HepG2 (cell line): Measurements from ENCODE around the gene TMEM97. TPM values are rescaled to one million over a fixed set of nuclear protein-coding genes. Genes with fewer than 3 reads are reported as not detected.
A peak's percentile ranks its signal among the peaks of the same experiment; 100 is the strongest.

Source experiments
- ATAC-seq: fragments of 200-7000 bp; cut with Tn5 transposase; 3 replicates; pipeline ENCODE4 v1.9.1; 2020; ENCODE audit warnings: mild to moderate bottlenecking, moderate library complexity
- BruUV-seq: library from RNA; stranded (reverse); fragments of 400-500 nt; replicated peaks from 2 replicates; lab custom pipeline; 2021; lab: Mats Ljungman, UMichigan
- CTCF ChIA-PET: fragments of 300-600 bp; formaldehyde crosslinking; extraction: SDS; loops from one replicate; lab custom pipeline; 2021; ENCODE audit warnings: low total read pairs, inconsistent platforms, low intra/inter-chr PET ratio; lab: Yijun Ruan, JAX
- POLR2A ChIA-PET: fragments of 350-600 bp; sonication (Branson Sonifier 250); formaldehyde crosslinking; loops from one replicate; lab custom pipeline; 2020; ENCODE audit warnings: antibody characterized with exemption, inconsistent platforms; lab: Yijun Ruan, JAX
- DNase-seq: peaks from one replicate; pipeline ENCODE4 v3.0.0-alpha.2; 2015; ENCODE audit warnings: low spot score
- FAIRE-seq: peaks from 3 replicates; lab custom pipeline; 2011; peaks lifted over from hg19 to GRCh38; lab: Jason Lieb, UNC
- H2AFZ ChIP-seq: one replicate; pipeline ENCODE4 v1.6.1; 2011; ENCODE audit warnings: low read length, inconsistent platforms
- H3K27ac ChIP-seq: fragments of 300-600 bp; 3 replicates; pipeline ENCODE4 v1.8.0; 2011; ENCODE audit warnings: mixed run types, mild to moderate bottlenecking, mixed read lengths, low read length, inconsistent platforms; ENCODE audit not compliant: insufficient read depth; ENCODE audit errors: extremely low read length
- H3K27me3 ChIP-seq, 2 experiments: fragments of 200-600 bp in 1 of 2; 2 replicates in 1 of 2; 3 replicates in 1 of 2; pipeline versions ENCODE4 v1.6.0 to v1.8.0; 2011; ENCODE audit warnings: low read length in 2 of 2, mild to moderate bottlenecking in 2 of 2, moderate library complexity in 2 of 2, inconsistent platforms in 1 of 2; ENCODE audit not compliant: insufficient read depth in 2 of 2, control insufficient read depth in 1 of 2
- H3K36me3 ChIP-seq, 2 experiments: fragments of 200-600 bp in 1 of 2; replicated peaks in 1 of 2; 2 replicates in 1 of 2; 3 replicates in 1 of 2; pipeline versions ENCODE4 v1.5.1 to v1.8.0; 2011; ENCODE audit warnings: low read length in 2 of 2, inconsistent platforms in 1 of 2; ENCODE audit not compliant: insufficient read depth in 2 of 2, control insufficient read depth in 1 of 2
- H3K4me1 ChIP-seq: 2 replicates; pipeline ENCODE4 v1.5.1; 2012; ENCODE audit warnings: low read length, inconsistent platforms; ENCODE audit not compliant: insufficient read depth
- H3K4me2 ChIP-seq: 2 replicates; pipeline ENCODE4 v1.6.0; 2011; ENCODE audit warnings: low read depth, low read length, inconsistent platforms
- H3K4me3 ChIP-seq, 3 experiments: fragments of 200-600 bp in 1 of 3; sonication (generic), shearing (Covaris generic) in 1 of 3; replicated peaks in 1 of 3; 2 replicates each; pipeline ENCODE4 v1.5.1; 2011 to 2016; ENCODE audit warnings: low read length in 3 of 3, inconsistent platforms in 2 of 3, low read depth in 2 of 3, mild to moderate bottlenecking in 2 of 3, control low read depth in 1 of 3, mixed read lengths in 1 of 3; ENCODE audit not compliant: insufficient read depth in 1 of 3
- H3K79me2 ChIP-seq: one replicate; pipeline ENCODE4 v1.6.1; 2011; ENCODE audit warnings: low read length, inconsistent platforms; ENCODE audit not compliant: insufficient read depth
- H3K9ac ChIP-seq: 2 replicates; pipeline ENCODE4 v1.6.0; 2011; ENCODE audit warnings: mild to moderate bottlenecking, low read depth, low read length, inconsistent platforms; ENCODE audit not compliant: insufficient read depth
- H3K9me3 ChIP-seq: 2 replicates; pipeline ENCODE4 v1.5.1; 2012; ENCODE audit warnings: mild to moderate bottlenecking, low read length
- H4K20me1 ChIP-seq: 2 replicates; pipeline ENCODE4 v1.6.0; 2011; ENCODE audit warnings: inconsistent platforms, mild to moderate bottlenecking, low read length, moderate library complexity; ENCODE audit not compliant: insufficient read depth
- CREB1 ChIP-seq, 2 experiments: fragments of 450-650 bp in 1 of 2; IDR thresholded peaks; 2 replicates each; pipeline ENCODE4 v1.6.1; 2016 to 2017; ENCODE audit warnings: control low read depth in 1 of 2, mild to moderate bottlenecking in 1 of 2, missing compliant biosample characterization in 1 of 2, missing genetic modification characterization in 1 of 2
- CREM ChIP-seq, 2 experiments: sonication (generic) in 1 of 2; formaldehyde crosslinking in 1 of 2; IDR thresholded peaks; 2 replicates each; pipeline versions ENCODE4 v1.4.0 to v1.6.1; 2016 to 2020; ENCODE audit warnings: antibody characterized with exemption in 1 of 2, mild to moderate bottlenecking in 1 of 2, missing genetic modification reagents in 1 of 2
- EP300 ChIP-seq, 3 experiments: sonication (generic) in 1 of 3; formaldehyde crosslinking in 1 of 3; IDR thresholded peaks; 2 replicates each; pipeline versions ENCODE4 v1.5.1 to v1.6.1; 2011 to 2020; ENCODE audit warnings: low read depth in 2 of 3, low read length in 2 of 3, borderline replicate concordance in 1 of 3, improper control_type of control experiment in 1 of 3, mild to moderate bottlenecking in 1 of 3, missing genetic modification reagents in 1 of 3, moderate library complexity in 1 of 3
- ETS1 ChIP-seq: sonication (generic); formaldehyde crosslinking; IDR thresholded peaks from 2 replicates; pipeline ENCODE4 v1.4.0; 2020; ENCODE audit warnings: missing genetic modification reagents
- NFYB ChIP-seq: sonication (generic); formaldehyde crosslinking; IDR thresholded peaks from 2 replicates; pipeline ENCODE4 v1.4.0; 2020; ENCODE audit warnings: missing genetic modification reagents
- NFYC ChIP-seq: IDR thresholded peaks from 2 replicates; pipeline ENCODE4 v1.6.1; 2016; ENCODE audit warnings: missing genetic modification reagents, missing compliant biosample characterization
- NONO ChIP-seq, 2 experiments: fragments of 450-650 bp in 1 of 2; sonication (generic) in 1 of 2; formaldehyde crosslinking in 1 of 2; IDR thresholded peaks in 1 of 2; conservative IDR thresholded peaks in 1 of 2; 2 replicates each; pipeline versions ENCODE4 v1.6.1 to v1.8.0; 2017 to 2022; ENCODE audit warnings: mild to moderate bottlenecking in 1 of 2, missing genetic modification reagents in 1 of 2, moderate library complexity in 1 of 2
- TBL1XR1 ChIP-seq: fragments of 150-350 bp; IDR thresholded peaks from 2 replicates; pipeline ENCODE4 v1.6.1; 2014; ENCODE audit warnings: borderline replicate concordance, low read length; ENCODE audit not compliant: partially characterized antibody
- TEAD3 ChIP-seq: optimal IDR thresholded peaks from 2 replicates; pipeline ENCODE3; 2016; ENCODE audit warnings: borderline replicate concordance
- USF2 ChIP-seq, 2 experiments: sonication (generic) in 1 of 2; formaldehyde crosslinking in 1 of 2; IDR thresholded peaks; 2 replicates each; pipeline versions ENCODE4 v1.5.1 to v1.6.1; 2011 to 2020; ENCODE audit warnings: borderline replicate concordance in 1 of 2, low read depth in 1 of 2, low read length in 1 of 2, mild to moderate bottlenecking in 1 of 2, missing genetic modification reagents in 1 of 2, moderate library complexity in 1 of 2
- ZFP62 ChIP-seq: sonication (generic); formaldehyde crosslinking; IDR thresholded peaks from 2 replicates; pipeline ENCODE4 v1.4.0; 2020; ENCODE audit warnings: missing genetic modification reagents
- ZNF616 ChIP-seq: sonication (generic); formaldehyde crosslinking; IDR thresholded peaks from 2 replicates; pipeline ENCODE4 v1.5.0; 2020; ENCODE audit warnings: low read depth, mild to moderate bottlenecking, missing genetic modification reagents
- ZNF639 ChIP-seq: conservative IDR thresholded peaks from 2 replicates; pipeline ENCODE4 v1.6.1; 2018; ENCODE audit warnings: missing genetic modification reagents
- ZNF788 ChIP-seq: sonication (generic); formaldehyde crosslinking; IDR thresholded peaks from 2 replicates; pipeline ENCODE4 v1.5.0; 2020; ENCODE audit warnings: mild to moderate bottlenecking, missing genetic modification reagents, borderline replicate concordance
- ZNF792 ChIP-seq: IDR thresholded peaks from 2 replicates; pipeline ENCODE4 v1.6.1; 2016
- WGBS: methylation state at CpG from one replicate; pipeline ENCODE4 v1.1.6; 2017; ENCODE audit warnings: low lambda C conversion rate; 5-methylcytosine and 5-hydroxymethylcytosine counted together
- in situ Hi-C: cut with HindIII; loops from 2 replicates; pipeline ENCODE4 v1.10.0; 2017; ENCODE audit warnings: low pct_unique_long_range_greater_than_20kb; ENCODE audit not compliant: extremely low pct_ligation_motif_present
- intact Hi-C: fragments of 100-400 bp; cut with micrococcal nuclease; formaldehyde crosslinking; loops from one replicate; pipeline ENCODE4 v1.10.0; 2022; ENCODE audit not compliant: unreplicated experiment
- polyA plus RNA-seq, 8 experiments: library from polyadenylated mRNA; depleted of rRNA in 3 of 8; stranded (reverse) in 7 of 8; unstranded in 1 of 8; fragments of >200 nt; fragmentation: Illumina TruSeq in 4 of 8; extraction: Trizol in 4 of 8; gene quantifications; 2 replicates each; pipeline versions ENCODE4 v1.2.1 to v1.2.3, GENCODE V29; 2011 to 2016; ENCODE audit warnings: low read depth in 4 of 8, missing spikeins in 1 of 8, mixed read lengths in 1 of 8; ENCODE audit not compliant: insufficient read depth in 1 of 8
- total RNA-seq, 5 experiments: library from RNA; depleted of rRNA; stranded (reverse); fragments of >200 nt; fragmentation: Illumina TruSeq; extraction: Trizol; gene quantifications; 2 replicates each; pipeline ENCODE4 v1.2.3, GENCODE V29; 2016; ENCODE audit warnings: low read depth in 1 of 5

The TMEM97 gene
- total and polyA plus RNA-seq, 2 of the 13 experiments (the other 11 are each of a cell fraction or from before 2014, with no cell fraction given), result 69.6 to 137 TPM

DNA sequence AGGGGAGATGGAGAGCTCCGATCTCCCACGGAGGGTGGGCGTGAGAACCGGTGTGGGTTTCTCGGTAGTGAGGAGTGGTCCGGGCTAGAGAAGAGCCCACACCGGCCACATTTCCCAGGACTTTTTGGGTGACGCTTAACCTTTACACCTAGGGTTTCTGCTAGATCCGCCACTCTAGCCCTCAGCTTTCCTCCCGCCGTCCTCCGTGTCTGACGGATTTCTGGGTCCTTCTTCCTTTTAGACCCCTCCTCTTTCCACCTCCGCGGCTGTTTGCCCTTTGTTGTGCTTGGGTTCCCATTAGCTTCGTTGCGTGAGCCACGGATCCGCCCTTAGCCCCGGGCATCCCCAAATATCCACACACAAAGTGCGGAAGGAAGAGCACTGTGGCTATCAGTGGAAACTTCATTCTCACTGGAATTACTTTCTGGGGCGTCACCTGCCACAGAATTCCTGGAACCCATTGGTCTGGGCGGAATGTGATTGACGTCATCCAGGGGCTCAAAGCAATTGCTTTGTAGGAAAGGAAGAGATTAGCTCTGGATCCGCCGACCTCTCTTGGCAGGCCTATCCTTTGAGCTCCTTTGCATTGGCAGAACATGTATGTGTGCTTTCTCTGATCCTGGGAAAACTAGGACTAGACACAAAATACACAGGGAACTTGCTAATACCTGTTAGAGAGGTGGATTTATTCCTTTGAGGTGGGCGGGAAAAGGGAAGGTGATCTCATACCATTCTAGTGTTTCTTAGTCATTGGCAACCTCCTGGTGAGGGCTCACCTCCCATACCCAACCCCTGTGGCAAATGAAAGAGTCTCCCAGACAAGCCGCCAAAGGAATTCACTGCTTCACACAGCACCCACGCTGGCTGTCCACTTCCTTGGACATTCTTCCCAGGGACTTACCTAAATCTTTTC is 17.2 kb downstream of the TMEM97 start:
- Histone ChIP-seq H3K4me1 (peaks cover 46% of the 10 kb centered on the region), H3K4me3 (peak overlapping the region; percentile 85 to 94 (median 92)), H2AFZ (no peak overlapping the region), H3K36me3 (peaks cover 8 to 18% of the 10 kb centered on the region in 2 experiments; a peak in 4 of 5 replicates), H4K20me1 (no peaks in the 10 kb centered on the region; the same call in 1 of the 2 replicates), H3K9ac (peak overlapping the region; percentile 89), H3K9me3 (no peaks in the 10 kb centered on the region), H3K27ac (peak overlapping the region; percentile 72), H3K27me3 (no peaks in the 10 kb centered on the region; a peak in 1 of 5 replicates), H3K4me2 (peak overlapping the region; percentile 80), H3K79me2 (peaks cover 55% of the 10 kb centered on the region)
- ATAC-seq (peak; percentile 36), FAIRE-seq (peak; percentile 37), DNase-seq (peak; percentile 82)
- TSS peak; percentile 73 for BruUV-seq
- in situ Hi-C loops, result no loop called here
- CTCF ChIA-PET, result no interaction called here
- POLR2A ChIA-PET, result interaction anchor here (1.0 to 2.5 kb wide), 18 partner anchors 9 to 615 kb away, joined by 3 to 68 read pairs (median 6); partner anchors contain the start of genes ALDOC, PHF12, POLDIP2 and SLC46A1
- intact Hi-C loops, result loop anchor here (1.0 kb wide), 1 partner anchor 34 kb away; the partner anchor contains the start of gene VTN
- WGBS, result 8% methylated on average over 26 of the region's 29 CpGs
- TF ChIP-seq ZNF788 (CRISPR knock-in tag), result no peak
- TF ChIP-seq NFYC (CRISPR knock-in tag), result peak; percentile 39; the same call in 1 of the 2 replicates
- TF ChIP-seq TEAD3 (CRISPR knock-in tag), result peak; percentile 91
- no peak for TF ChIP-seq NONO (IDR thresholded peaks at IDR 0.05)
- TF ChIP-seq NONO (CRISPR knock-in tag; conservative IDR thresholded peaks at IDR 0.05), result no peak
- peak; percentile 89 for TF ChIP-seq CREB1 (IDR thresholded peaks at IDR 0.05)
- TF ChIP-seq CREB1 (CRISPR knock-in tag; IDR thresholded peaks at IDR 0.05), result peak; percentile 69; the same call in 1 of the 2 replicates
- peak; percentile 51; the same call in 1 of the 2 replicates for TF ChIP-seq CREM (IDR thresholded peaks at IDR 0.05)
- TF ChIP-seq CREM (CRISPR knock-in tag; IDR thresholded peaks at IDR 0.05), result no peak
- TF ChIP-seq ETS1, result 0 out of 2 replicates have a peak, but pooled peaks have one; percentile 2
- peak; percentile 32; the same call in 1 of the 2 replicates for TF ChIP-seq NFYB (CRISPR knock-in tag)
- TF ChIP-seq ZFP62 (CRISPR knock-in tag), result no peak
- 0 out of 2 replicates have a peak, but pooled peaks have one; percentile 5 for TF ChIP-seq ZNF639 (CRISPR knock-in tag)
- TF ChIP-seq ZNF616 (CRISPR knock-in tag), result 0 out of 2 replicates have a peak, but pooled peaks have one; percentile 5
- no peak for TF ChIP-seq USF2 (IDR thresholded peaks at IDR 0.05; ENCODE audit: low read depth, low read length)
- TF ChIP-seq USF2 (CRISPR knock-in tag; IDR thresholded peaks at IDR 0.05; ENCODE audit: borderline replicate concordance), result peak; percentile 32; the same call in 1 of the 2 replicates
- TF ChIP-seq EP300 (IDR thresholded peaks at IDR 0.05; ENCODE audit: low read depth in 2 of 2, low read length in 2 of 2), result no peak
- TF ChIP-seq EP300 (CRISPR knock-in tag; IDR thresholded peaks at IDR 0.05; ENCODE audit: borderline replicate concordance), result no peak
- TF ChIP-seq TBL1XR1, result no peak
- TF ChIP-seq ZNF792 (CRISPR knock-in tag), result 0 out of 2 replicates have a peak, but pooled peaks have one; percentile 1
